SH-SY5Y (cell line): ENCODE results near the gene MTRR.

Experiments
- GATA2 ChIP-seq: IDR thresholded peaks from 2 replicates; pipeline ENCODE4 v1.6.1; 2011; ENCODE audit warnings: mild to moderate bottlenecking, low read depth, low read length
- GATA3 ChIP-seq: IDR thresholded peaks from 2 replicates; pipeline ENCODE4 v1.6.1; 2011; ENCODE audit warnings: low read depth, mild to moderate bottlenecking, low read length, moderate library complexity

The MTRR gene

GRCh38 chr5:7850395-7851239 is 18.3 kb upstream of the MTRR start, which contains the start of gene CFAP90:
TSS of gene CFAP90 (minus strand) at chr5:7851133. CDS start at chr5:7851021, 112 bp downstream.
- no peak for TF ChIP-seq GATA3
- TF ChIP-seq GATA2: no peak

DNA sequence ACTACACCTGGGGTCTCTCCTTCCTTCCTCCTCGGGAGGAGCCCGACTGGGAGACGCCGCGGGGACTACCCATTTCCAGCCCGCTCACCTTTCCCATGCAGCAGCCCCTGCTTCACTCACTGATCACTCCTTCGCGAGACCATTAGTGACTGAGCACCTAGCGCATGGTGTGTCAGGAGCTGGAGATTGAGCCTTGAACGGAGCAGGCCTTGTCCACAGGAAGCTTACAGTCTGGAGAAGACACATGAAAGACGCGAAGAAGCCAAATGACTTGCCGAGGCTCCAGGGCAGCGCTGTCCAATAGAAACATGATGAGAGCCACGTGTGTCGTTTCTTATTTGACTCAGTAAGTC is 17.7 kb upstream of the MTRR start:
- no peak for TF ChIP-seq GATA3
- TF ChIP-seq GATA2: no peak

- TF ChIP-seq GATA3 (no peak), GATA2 (no peak)
These were observed 17.2 kb upstream of the MTRR start for GRCh38 chr5:7851617-7852289.

DNA sequence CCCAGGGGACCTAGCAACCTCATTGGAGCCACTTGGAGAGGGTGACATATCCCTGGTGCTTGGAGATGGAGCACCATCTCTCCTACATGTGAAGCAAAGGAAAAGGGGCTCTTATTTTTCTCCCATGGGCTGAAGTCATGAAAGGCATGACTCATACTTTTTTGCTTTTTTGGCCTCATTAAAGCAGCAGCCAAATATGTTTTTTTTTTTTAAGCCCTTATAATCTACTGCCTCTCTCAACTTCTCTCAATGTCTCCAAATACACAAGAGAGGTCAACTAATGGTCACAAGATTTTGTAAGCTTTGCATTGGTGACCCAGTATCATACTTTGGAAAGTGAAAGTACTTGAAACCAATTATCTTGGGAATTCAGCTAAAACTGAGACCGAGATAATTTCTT is 16.4 kb upstream of the MTRR start:
- no peak for TF ChIP-seq GATA2

- no peak for TF ChIP-seq GATA2
- no peak for TF ChIP-seq GATA3
These were observed 16.0 kb upstream of the MTRR start for GRCh38 chr5:7852988-7853387.

DNA sequence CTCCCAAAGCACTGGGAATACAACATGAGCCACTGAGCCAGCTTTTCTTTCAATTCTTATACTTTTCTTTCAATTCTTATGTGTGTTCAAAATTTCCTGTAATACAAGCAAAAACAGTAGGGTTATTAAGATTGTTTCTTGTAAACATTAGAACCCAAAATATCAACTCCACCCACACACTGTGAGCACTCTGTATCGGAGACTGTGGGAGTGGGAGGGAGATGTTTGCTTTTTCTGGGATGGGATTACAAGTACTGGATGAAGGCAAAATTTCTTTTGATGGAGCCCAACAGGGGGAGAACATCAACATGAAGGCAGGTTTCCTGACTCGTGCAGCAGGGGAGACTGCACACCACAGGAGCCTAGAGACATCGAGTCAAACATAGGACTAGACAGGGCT is 13.3 kb upstream of the MTRR start:
- TF ChIP-seq GATA3: no peak
- no peak for TF ChIP-seq GATA2

DNA sequence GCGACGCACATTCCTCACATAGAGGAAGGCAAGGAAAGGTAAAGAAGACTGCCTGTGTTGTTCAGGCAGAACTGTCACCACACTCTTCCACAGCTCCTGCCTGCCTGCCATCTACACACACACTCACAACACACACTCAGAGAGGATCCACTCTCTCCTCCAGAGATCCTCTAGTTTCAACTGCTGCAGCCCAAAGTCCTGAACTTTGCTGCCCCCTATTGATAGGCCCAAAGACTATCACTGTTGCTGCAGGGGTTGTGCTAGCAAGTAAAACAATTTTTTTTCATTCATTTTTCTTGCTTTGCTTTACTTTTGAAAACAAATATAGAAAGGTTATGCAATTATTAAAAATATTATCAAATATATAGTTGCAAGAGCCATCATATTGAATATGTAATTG is 12.1 kb upstream of the MTRR start:
- no peak for TF ChIP-seq GATA2
- no peak for TF ChIP-seq GATA3

DNA sequence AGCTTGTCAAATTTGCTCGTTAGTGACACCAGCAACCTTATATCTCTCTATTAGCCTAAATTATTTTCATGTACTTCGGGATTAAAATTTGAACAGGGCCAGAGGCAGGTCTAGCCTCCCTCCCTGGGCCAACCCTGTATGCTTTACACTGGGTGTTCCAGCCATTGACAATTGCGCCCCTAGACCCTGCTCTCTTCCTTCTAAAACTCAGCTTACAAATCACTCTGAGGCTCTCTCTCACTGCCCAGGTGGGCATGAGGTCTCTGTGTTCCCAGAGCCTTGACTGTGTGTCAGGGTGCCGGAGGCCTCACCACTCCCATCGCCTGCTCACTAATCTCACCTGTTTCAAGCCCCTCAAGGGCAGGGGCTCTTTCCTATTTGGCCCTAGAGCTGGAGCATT is 11.6 kb upstream of the MTRR start:
- TF ChIP-seq GATA3: no peak
- TF ChIP-seq GATA2: no peak

DNA sequence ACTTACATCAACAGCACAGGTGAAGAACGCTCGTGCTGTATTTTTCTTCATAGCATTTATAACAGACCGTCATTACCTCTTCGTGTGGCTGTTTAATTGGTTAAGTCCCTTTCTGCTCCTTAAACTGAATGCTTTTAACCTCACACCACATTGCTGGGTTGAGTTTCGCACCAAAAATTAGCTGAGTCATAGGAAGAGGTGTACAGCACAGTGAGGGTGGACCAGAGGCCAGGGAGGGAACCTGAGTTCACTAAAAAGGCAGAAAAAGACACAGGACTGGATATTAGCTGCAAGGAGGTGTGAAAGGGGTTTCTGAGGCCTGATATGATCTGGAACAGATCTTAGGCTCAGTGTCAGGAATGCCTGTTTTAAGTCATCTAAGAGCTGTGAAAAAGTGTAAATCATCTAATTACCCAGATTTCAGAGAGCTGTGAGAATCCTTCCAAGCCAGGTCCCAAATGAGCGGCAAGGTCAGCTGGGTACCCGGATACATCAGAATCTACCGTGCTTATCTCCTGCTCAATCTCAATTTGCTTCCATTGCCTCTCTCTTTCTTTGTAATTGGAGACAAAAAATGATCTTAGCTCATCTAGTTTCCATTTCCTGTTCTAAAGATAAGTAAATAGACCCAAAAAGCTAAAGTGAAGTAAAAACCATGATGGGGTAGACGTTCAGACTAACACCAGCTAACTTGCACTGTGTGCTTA is 10.9 kb upstream of the MTRR start:
- TF ChIP-seq GATA3 (no peak), GATA2 (peak; percentile 66)

GRCh38 chr5:7866196-7866595 is 2.8 kb upstream of the MTRR start:
- TF ChIP-seq GATA3 (no peak), GATA2 (no peak)

DNA sequence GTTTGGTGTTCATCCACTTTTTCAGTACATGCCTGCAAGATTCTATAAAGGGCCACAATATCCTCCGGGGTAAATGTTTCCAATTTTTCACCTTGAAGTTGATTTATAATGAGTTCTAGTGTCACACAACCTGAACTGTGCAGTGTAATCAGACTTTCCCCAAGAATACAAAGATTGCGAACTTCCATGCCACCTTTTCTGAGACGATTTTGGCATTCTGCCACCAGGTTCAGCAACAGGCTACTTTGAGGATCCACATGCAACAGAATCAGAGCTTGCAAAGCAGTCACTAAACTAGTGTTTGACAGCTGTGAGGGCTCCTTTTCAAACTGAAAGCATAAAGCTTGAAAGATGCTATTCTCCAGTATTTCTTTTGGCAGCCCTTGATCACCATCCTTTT is 1.7 kb upstream of the MTRR start:
- no peak for TF ChIP-seq GATA3
- no peak for TF ChIP-seq GATA2

DNA sequence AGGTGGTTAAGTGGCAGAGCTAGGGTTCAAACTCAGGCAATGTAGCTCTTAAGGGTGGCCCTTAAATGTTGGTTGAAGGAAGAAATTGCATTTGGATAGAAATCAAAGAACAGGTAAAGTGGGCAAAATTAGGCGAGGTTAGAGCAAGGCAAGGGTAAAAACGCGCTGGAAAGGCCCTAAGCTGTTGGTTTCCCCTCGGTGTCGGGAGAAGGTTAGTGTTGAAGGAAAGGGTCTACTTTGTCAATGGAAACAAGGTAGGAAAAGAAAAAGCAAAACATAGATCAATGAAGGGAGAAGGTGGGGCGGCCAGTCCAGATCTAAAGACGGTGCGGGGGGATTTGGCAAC is 548 bp upstream of the MTRR start:
- TF ChIP-seq GATA3 (no peak), GATA2 (no peak)

- TF ChIP-seq GATA3 (no peak), GATA2 (no peak)
These were observed 657 bp downstream of the MTRR start for GRCh38 chr5:7869474-7870136.

DNA sequence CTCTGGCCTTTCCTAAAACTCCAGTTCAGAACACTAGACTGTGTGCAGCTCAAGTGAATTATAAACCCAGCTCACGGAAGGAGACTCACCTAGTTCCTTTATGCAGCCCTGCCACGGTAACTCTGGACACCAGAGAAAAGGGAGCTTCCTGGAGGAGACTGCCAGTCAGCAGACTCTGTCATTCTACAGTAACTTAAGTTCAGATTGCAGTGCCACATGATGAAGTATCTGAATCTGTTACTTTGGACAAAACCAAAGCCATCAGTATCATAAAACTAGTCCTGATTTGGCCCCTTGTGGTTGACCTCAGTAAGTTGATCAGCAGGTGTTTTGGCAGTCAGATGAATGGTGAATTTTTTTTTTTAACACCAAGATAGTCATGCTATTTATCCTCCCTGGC is 2.7 kb downstream of the MTRR start:
- TF ChIP-seq GATA2: no peak
